ENCODE measurements around the gene BSG.

DNA sequence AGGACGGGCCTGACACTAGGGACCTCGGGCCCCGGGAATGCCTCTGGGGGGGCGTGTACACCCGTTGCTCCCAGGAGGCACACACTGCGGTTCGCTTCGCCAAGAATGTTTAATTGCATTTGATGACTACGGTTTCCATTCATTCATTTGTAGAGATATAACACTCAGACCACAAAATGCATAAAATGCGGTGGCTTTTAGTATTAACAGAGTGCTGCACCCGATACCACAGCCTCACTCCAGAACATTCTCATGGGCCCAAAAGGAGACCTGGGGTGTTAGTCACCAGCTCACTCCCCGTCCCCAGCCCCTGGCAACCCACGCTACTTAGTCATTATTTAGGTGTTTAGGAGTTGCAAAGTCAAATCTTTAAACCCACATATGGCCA, 39.1 kb downstream of the BSG start:
- TF ChIP-seq JUND (IDR thresholded peaks at IDR 0.05) = no peak
- no peak for TF ChIP-seq GABPA (IDR thresholded peaks at IDR 0.05 in 1 of 2, conservative IDR thresholded peaks at IDR 0.05 in 1 of 2)
